Fibroblast of upper back skin (primary cell): ENCODE data around the gene TMIGD2.

Experiments used
- DNase-seq: peaks from one replicate; pipeline ENCODE4 v3.0.0-alpha.2; 2013

TMIGD2 gene

GRCh38 chr19:4326215-4326836, 24.1 kb upstream of the TMIGD2 start:
- DNase-seq = no peak

DNA sequence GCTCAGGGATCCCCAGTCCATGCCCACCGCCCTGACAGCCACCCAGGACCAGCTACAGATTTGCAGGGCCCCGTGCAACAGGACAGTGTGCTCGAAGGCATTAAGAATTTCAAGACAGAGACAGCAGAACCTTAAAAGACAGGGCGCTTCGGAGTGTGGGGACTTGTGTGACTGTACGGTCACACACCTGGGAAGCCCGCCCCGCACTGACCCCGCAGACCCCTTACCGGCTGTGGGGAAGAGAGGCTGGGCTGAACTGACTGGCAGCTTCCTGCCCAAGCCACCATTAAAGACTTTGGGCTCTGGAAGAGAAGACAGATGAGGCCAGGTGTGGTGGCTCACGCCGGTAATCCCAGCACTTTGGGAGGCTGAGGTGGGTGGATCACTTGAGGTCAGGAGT, 22.0 kb upstream of the TMIGD2 start:
- no peak for DNase-seq

DNA sequence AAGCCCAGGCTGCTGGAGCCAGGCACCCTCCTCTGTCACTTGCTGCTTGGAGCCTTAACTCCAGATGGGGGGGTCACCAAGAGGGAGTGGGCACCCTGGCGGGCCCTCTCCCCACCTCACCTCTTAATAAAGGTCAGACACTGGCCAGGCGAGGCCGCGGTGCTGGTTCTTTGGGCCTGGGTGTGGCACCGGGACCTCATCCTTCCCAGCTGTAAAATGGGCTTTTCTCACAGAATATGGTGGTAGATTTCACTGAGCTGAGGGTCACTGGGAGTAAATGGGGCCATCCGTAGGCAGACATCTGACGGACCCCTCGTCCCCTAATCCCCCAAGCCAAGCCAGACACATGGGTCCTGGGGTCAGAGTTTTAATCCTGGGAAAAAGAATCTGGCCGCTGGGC, 21.5 kb upstream of the TMIGD2 start:
- no peak for DNase-seq

DNA sequence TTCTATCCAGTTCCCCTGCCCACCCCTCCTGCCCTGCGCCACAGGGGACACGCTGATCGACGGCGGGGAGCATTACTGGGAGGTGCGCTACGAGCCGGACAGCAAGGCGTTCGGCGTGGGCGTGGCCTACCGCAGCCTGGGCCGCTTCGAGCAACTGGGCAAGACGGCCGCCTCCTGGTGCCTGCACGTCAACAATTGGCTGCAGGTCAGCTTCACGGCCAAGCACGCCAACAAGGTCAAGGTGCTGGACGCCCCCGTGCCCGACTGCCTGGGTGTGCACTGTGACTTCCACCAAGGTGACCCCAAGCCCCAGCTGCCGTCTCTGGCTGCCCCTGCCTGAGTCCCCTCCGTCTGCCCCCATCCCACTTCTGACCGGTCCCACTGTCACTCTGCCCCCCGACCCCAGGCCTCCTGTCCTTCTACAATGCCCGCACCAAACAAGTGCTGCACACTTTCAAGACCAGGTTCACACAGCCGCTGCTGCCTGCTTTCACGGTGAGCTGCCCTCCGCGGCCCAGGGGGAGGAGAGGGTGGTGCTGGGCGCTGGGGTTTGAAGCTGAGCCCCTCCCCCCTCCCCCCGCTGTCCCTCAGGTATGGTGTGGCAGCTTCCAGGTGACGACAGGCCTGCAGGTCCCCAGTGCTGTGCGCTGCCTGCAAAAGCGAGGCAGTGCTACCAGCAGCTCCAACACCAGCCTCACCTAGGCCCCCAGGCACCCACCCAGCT, 20.9 kb upstream of the TMIGD2 start:
- no peak for DNase-seq

- no peak for DNase-seq
Observed at GRCh38 chr19:4320419-4320818, 18.2 kb upstream of the TMIGD2 start.

- DNase-seq = no peak
Observed at GRCh38 chr19:4319067-4319718, 17.0 kb upstream of the TMIGD2 start.

DNA sequence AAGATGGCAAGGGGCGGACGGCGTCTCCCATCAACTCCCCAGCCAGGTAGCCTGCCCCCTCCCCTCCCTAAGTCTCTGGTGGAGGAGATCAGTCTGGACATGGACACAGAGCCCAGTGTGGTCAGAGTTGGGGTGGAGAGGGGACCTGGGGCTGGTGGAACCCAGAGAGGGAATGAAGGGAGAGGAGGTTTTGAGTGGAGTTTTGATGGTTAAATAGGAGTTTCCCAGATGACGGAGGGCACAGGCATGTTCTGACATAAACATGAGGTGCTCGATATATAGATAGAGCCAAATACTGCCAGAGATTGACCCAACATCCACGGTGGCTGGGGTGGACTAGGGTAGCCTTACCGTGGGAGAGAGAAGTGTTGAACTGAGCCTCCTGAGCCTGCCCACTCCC, 16.3 kb upstream of the TMIGD2 start:
- DNase-seq = no peak

GRCh38 chr19:4316956-4317355, 14.8 kb upstream of the TMIGD2 start:
- no peak for DNase-seq

- no peak for DNase-seq
Observed at GRCh38 chr19:4313847-4314490, 11.8 kb upstream of the TMIGD2 start.

DNA sequence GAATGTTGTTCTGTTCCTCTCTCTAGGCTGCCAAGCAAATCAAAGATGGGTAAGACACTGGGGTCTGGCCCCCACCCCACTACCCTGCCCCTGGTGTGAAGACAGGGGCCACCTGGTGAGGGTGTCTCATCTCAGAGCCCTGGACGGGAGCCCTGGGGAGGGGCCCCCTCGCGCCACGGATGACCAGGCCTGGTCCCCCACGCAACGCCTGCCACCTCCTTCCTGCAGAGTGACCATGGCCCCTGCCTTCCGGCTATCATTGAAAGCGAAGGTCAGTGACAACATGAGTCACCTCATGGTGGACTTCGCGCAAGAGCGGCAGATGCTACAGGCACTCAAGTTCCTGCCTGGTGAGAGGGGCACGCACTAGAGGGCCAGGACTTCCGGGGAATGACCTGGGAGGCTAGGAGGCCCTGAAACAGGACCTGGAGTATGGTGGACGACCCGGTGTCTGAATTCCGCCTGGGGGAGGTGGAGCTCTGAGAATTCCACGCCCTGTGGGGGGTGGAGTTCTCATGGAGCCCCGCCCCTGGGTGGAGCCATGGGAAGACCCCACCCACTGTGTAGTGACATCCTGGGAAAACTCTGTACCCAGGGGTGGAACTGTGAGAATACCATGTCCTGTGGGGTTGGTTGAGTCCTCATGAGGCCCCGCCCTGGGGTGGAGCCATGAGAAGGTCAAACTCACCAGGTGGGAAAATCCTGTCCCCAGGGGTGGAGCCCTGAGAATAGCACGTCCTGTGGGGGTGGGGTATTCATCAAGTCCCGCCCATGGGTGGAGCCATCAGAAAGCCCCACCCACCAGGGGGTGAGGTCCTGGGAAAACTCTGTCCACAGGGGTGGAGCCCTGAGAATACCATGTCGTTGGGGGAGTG, 8.3 kb upstream of the TMIGD2 start:
- no peak for DNase-seq

- no peak for DNase-seq
Observed at GRCh38 chr19:4305659-4306058, 3.5 kb upstream of the TMIGD2 start.

DNA sequence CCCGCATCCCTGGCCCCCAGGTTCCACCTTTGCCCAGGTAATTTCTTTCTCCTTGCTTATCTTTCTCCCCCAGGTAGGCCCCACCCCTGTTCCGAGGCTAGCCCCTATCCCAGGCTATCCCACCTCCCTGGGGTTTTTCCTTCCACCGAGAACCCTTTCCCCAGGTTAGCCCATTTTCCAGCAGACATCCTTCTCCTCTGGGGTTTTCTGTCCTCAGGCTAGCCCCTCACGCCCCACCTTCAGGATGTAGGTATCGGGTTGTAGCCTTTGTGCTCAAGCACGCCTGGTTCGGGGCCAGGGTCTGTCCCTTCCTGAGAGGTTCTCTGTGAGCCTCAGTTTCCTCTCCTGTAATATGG, 3.0 kb upstream of the TMIGD2 start:
- no peak for DNase-seq

- DNase-seq = peak; percentile 63
Observed at GRCh38 chr19:4304538-4305256, 2.5 kb upstream of the TMIGD2 start, which contains the start of gene FSD1. Gene FSD1 (plus strand): TSS chr19:4304598. CDS start chr19:4304747, 149 bp downstream.

DNA sequence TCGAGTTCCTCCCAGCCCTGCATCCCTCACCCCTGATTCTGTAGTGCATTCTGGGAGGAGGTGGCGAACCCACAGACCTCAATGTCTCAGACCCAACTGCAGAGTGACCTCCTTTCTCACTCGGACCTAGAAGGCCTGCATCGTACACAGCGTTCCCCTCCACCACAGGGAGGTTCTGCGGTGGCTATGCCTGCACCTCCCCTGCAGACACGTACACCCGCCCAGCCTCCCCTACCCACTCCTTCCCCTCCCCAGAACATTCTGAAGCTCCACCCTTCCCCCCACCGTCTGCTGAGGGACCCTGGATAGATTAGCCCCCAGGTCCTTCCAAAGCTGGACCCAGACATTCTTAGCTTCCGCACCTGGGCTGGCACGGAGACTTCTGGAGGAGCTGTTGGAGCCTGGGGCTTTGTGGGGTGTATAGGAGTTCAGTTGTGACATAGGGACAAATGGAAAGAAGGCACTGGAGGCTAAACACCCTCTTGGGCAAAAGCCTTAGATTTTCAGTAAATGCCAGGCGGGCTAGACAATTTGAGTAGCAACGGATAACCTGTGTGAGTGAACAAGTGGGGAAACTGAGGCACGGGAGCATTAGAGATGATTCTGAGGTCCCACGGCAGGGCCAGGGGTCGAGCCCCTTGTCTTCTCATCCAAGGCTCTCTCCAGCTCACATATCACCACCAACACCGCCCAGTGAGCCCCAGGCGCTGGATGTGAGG, 1.8 kb upstream of the TMIGD2 start:
- DNase-seq = no peak

GRCh38 chr19:4301590-4302242, 473 bp downstream of the TMIGD2 start:
- DNase-seq = no peak

DNA sequence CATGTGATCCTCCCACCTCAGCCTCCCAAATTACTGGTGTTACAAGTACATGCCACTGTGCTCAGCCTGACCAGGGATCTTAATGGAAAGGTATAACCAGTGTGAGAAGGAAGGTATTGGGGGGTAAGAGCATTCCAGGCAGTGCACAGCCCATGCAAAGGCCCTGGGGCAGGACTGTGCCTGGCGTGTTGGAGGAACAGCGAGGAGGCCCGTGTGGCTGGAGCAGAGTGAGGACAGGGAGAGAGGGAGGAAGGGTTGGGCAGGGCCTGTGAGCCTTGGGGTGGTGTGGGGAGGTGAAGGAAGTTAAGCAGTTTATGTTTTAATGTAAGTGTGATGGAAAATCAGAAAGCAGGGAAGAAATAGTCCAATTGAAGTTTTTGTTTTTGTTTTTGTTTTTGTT, 1.6 kb downstream of the TMIGD2 start:
- DNase-seq = no peak

DNA sequence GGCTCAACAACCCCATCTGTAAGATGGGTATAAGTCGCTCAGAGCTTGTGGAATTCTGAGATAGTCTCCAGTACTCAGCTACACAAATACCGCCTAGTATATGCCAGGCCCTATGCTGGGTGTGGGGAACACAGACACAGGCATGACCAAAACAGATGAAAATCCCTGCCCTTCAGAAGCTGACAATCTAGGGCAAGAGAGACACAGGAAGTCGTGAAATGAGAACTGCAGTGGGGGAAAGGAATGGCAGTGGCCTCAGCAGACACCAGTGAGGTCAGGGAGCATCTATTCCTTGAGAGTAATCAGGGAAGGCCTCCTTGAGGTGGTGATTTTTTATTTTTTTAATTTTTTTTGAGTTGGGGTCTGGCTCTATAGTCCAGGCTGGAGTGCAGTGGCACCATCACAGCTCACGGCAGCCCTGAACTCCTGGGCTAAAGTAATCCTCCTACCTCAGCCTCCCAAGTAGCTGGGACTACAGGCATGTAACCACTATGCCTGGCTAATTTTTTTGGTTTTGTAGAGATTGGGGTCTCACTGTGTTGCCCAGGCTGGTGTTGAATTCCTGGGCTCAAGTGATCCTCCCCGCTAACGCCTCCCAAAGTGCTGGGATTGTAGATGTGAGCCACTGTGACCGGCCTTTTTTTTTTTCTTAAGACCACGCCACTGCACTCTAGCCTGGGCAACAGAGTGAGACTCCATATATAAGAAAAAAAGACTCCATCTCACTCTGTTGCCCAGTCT, 3.2 kb downstream of the TMIGD2 start:
- no peak for DNase-seq

DNA sequence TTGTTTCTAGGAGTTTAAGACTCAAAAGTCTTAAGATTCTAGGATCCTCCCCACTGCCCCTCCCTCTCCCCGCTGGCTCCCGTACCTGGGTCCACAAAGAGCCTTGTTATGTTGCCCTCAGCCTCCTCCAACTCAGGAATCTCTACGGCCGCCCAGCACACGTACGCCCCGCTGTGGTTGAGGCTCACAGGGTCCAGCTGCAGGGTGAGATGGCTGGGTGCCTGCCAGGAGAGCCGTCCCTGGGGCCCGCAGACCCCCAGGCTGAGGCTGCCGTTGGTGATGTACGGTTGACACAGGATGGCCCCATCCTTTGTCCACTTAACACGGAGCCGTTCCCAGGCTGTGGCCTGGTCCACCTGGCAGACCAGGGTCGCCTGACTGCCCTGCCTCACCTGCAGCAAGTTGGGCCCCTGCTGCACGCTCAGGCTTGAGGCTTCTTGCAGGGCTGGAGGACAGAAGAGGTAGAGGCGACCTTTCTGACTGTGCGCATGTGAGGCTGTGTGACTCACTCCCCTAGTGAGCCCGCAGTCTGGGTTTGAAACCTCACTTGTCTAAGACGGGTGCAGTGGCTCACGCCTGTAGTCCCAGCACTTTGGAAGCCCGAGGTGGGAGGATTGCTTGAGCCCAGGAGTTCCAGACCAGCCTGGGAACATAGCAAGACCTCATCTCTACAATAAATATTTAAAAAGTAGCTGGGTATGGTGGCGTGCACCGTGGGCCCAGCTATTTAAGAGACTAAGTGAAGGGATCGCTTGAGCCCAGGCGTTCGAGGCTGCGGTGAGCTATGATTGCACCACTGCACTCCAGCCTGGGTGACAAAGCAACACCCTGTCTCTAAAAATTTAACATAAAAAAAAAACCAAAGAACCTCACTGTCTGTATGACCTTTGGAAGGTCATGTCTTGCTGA, 4.0 kb downstream of the TMIGD2 start:
- no peak for DNase-seq
